Thoracic aorta (tissue), 2 donors: ENCODE measurements around the gene ATP8B3. TPM values are rescaled to one million over a fixed set of nuclear protein-coding genes. Genes with fewer than 3 reads are reported as not detected.

Experiments
- ATAC-seq: fragments of 150-250 bp; one replicate; pipeline ENCODE4 v1.8.0; 2017; ENCODE audit warnings: low read depth; ENCODE audit not compliant: insufficient number of reproducible peaks, low FRiP score
- DNase-seq: peaks from one replicate; pipeline ENCODE4 v3.0.0-alpha.2; 2020; ENCODE audit warnings: low spot score
- H3K27ac ChIP-seq, 2 donors: fragments of 200-600 bp; sonication (generic); 1 replicate in 1 of 2; 2 replicates in 1 of 2; pipeline ENCODE4 v1.5.1; 2016; ENCODE audit warnings: mild to moderate bottlenecking in 2 of 2, moderate library complexity in 2 of 2
- H3K27me3 ChIP-seq: fragments of 200-600 bp; sonication (generic); replicated peaks from 2 replicates; pipeline ENCODE4 v1.6.0; 2016; ENCODE audit warnings: mild to moderate bottlenecking; ENCODE audit not compliant: insufficient read depth
- H3K36me3 ChIP-seq: fragments of 200-600 bp; sonication (generic); one replicate; pipeline ENCODE4 v1.5.1; 2016
- H3K4me1 ChIP-seq, 2 donors: fragments of 200-600 bp; sonication (generic); 1 replicate in 1 of 2; 2 replicates in 1 of 2; pipeline versions ENCODE4 v1.5.1 to v1.6.0; 2016; ENCODE audit warnings: low read depth in 2 of 2, mild to moderate bottlenecking in 1 of 2; ENCODE audit not compliant: control insufficient read depth in 1 of 2
- H3K4me3 ChIP-seq: fragments of 200-600 bp; sonication (generic); 2 replicates; pipeline ENCODE4 v1.5.1; 2016; ENCODE audit warnings: mild to moderate bottlenecking
- H3K9me3 ChIP-seq: fragments of 200-600 bp; sonication (generic); 2 replicates; pipeline ENCODE4 v1.5.1; 2016
- CTCF ChIP-seq: fragments of 200-600 bp; sonication (generic); IDR thresholded peaks from one replicate; pipeline ENCODE4 v1.5.1; 2019; ENCODE audit warnings: antibody characterized with exemption
- total RNA-seq, 2 donors: library from RNA; depleted of rRNA; stranded (reverse); fragments of >200 nt; gene quantifications; one replicate each; pipeline versions ENCODE4 v1.1.0 to v1.2.3, GENCODE V29; 2016

ATP8B3 gene
- total RNA-seq, 2 donors from 2014 or later = 0.21 to 1.4 TPM

DNA sequence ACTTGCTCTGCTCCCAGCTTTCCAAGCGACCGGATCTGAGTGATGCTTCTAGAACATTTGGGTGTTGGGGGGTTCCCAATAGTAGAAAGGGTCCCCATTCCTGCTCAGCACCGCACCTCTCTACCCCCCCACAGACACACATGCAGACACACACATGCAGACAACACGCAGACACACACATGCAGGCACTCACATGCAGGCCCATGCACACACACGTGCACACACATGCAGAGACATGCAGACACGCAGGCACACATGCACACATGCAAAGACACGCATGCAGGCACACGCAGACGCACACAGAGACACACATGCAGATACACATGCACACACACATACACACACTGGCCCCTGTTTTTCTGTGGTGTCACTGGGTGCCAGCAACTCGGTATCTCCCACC is 34.9 kb downstream of the ATP8B3 start:
- no peak for ATAC-seq
- H3K4me3 ChIP-seq = no peak overlapping the region
- no peak for DNase-seq
- H3K9me3 ChIP-seq = peaks cover 7% of the 10 kb centered on the region
- H3K27ac ChIP-seq = no peak overlapping the region
- H3K4me1 ChIP-seq = no peaks in the 10 kb centered on the region
- no peak for TF ChIP-seq CTCF
- H3K36me3 ChIP-seq = no peaks in the 10 kb centered on the region
- peaks cover 31% of the 10 kb centered on the region for H3K27me3 ChIP-seq

DNA sequence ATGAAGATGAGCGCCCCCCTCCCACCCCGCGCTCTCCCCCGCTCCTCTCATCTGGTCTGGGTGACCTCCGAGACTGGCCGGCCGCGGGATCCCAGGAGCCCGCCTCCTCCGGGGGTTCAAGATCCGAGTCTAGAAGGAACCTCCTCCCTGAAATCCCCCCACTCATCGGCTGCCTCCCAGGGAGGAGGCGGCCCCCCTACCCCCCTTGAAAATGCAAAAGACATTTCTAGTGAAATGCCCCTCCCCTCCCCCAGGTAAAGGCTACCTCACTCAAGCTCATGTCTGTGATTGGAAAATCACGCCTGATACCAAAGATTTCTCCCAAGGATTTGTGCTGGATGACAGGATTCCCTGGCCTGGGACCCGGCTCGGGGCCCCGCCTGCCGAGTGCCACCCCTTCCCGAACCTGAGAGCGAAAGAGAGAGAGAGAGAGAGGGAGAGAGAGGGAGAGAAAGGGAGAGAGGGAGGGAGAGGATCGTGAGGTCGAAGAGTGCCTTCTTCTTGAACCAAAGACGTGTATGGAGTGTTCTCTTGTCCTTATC is 35.4 kb downstream of the ATP8B3 start:
- Histone ChIP-seq H3K27me3 (peaks cover 31% of the 10 kb centered on the region), H3K36me3 (no peaks in the 10 kb centered on the region), H3K4me1 (no peaks in the 10 kb centered on the region), H3K4me3 (no peak overlapping the region), H3K27ac (no peak overlapping the region), H3K9me3 (peaks cover 3% of the 10 kb centered on the region)
- TF ChIP-seq CTCF = no peak
- ATAC-seq (no peak), DNase-seq (no peak)

DNA sequence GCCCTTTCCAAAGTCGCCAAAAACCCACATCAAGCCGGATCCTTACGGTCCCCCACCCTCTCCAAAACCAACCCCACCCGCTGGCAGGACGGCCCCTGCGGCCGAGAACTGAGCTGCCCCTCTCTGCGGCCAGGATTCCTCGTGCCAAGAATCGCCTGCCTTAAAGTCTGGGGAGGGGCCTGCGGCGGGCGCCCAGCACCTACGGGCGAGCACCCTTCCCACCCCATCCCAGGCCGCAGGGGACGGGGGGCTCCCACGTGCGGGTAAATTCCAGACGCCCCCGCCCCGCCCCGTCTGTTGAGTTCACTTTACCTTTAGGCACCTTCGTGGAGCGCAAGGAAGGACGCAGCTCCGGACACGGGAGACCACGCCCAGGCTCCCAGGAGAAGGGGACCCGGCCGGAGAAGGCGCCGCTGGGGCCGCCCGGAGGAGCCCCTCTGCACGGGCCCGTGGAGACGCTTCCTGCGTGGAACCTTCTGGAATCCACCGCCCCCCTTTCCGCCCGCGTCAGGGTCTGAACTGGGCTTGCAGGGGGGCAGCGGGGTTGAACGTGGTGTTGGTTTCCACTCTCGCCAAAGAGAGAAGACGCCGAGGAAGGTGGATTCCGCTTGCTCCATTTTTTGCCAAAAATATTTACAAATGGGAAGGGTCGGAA is 36.0 kb downstream of the ATP8B3 start:
- Histone ChIP-seq H3K4me3 (no peak overlapping the region), H3K27me3 (peaks cover 31% of the 10 kb centered on the region), H3K36me3 (no peaks in the 10 kb centered on the region), H3K4me1 (no peaks in the 10 kb centered on the region), H3K9me3 (peaks cover 6% of the 10 kb centered on the region), H3K27ac (no peak overlapping the region)
- DNase-seq (no peak), ATAC-seq (no peak)
- no peak for TF ChIP-seq CTCF

DNA sequence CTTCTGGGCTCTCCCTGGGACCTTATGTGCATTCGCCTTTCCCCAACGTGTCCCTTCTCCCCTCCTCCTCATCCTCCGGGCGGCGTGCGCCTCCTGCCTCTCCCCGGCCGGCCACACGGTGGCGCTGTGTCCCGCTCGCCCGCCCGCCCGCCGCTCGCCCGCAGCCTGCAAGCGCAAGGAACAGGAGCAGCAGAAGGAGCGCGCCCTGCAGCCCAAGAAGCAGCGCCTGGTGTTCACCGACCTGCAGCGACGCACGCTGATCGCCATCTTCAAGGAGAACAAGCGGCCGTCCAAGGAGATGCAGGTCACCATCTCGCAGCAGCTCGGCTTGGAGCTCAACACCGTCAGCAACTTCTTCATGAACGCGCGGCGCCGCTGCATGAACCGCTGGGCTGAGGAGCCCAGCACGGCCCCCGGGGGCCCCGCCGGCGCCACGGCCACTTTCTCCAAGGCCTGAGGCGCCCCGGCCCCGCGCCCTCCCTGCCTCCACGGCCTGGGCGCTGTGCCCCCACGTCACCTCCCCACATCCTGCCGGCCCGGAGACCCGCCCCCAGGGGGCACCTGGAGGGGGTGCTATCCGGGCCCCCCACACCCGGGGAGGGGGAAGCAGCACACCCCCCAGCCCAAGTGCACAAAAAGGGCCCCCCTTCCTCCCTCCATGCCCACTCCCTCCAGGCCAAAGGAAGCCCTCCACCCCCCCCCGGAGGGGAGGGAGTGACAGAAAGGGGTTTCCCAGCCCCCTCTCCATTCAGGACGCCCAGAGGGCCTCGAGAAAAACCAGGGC is 36.9 kb downstream of the ATP8B3 start:
- Histone ChIP-seq H3K36me3 (no peaks in the 10 kb centered on the region), H3K9me3 (peaks cover 12% of the 10 kb centered on the region), H3K4me1 (no peaks in the 10 kb centered on the region), H3K27ac (no peak overlapping the region), H3K4me3 (no peak overlapping the region), H3K27me3 (peaks cover 31% of the 10 kb centered on the region)
- no peak for DNase-seq
- no peak for ATAC-seq
- peak; percentile 26 for TF ChIP-seq CTCF

DNA sequence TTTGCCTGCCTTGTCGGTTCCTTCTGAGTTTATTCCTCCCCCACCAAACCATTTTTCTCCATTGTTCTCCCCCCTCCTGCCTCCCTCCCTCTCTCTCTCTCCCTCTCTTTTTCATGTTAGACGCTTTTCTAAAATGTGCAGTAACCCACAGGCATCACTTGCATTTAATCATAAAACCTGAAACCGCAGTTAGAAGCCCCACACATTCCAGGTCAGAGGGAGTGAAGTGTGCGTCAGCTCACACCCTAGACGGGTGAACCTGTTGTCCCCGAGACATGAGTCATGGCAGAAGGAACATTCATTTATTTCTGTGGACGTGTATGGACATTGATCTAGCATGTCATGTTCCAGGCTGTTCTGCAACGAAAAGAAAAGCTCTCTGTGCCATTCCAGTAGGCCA is 38.9 kb downstream of the ATP8B3 start:
- Histone ChIP-seq H3K27ac (no peak overlapping the region), H3K36me3 (no peaks in the 10 kb centered on the region), H3K27me3 (peaks cover 22% of the 10 kb centered on the region), H3K9me3 (peaks cover 12% of the 10 kb centered on the region), H3K4me1 (no peaks in the 10 kb centered on the region), H3K4me3 (no peak overlapping the region)
- ATAC-seq (no peak), DNase-seq (no peak)
- TF ChIP-seq CTCF = no peak
